ENCODE measurements around the gene IFT80. TPM values are rescaled to one million over a fixed set of nuclear protein-coding genes. Genes with fewer than 3 reads are reported as not detected.

Gene IFT80
- polyA plus RNA-seq, 1 donor (not counting 4 experiments of a cell fraction or from before 2014, with no cell fraction given), result 23.6 TPM

DNA sequence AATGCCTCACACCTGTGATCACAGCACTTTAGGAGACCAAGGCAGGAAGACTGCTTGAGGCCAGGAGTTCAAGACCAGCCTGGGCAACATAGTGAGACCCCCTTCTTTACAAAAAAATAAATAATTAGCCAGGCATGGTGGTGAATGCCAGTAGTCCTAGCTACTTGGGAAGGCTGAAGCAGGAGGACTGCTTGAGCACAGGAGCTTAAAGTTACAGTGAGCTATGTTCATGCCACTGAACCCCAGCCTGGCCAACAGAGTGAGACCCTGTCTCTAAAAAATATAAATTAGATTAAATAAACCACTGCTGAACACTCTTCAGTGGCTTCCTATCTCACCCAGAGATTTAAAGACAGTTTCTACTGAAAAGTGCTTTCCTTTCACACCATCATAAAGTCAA, 6.2 kb downstream of the IFT80 start:
- Histone ChIP-seq H3K9me1 (ENCODE audit: control insufficient read depth, extremely low read depth, insufficient read depth, low read length) (no peaks in the 10 kb centered on the region), H3K79me2 (ENCODE audit: control insufficient read depth, insufficient read depth, low read length) (peaks cover 14% of the 10 kb centered on the region), H3K27me3 (ENCODE audit: control insufficient read depth, extremely low read depth, insufficient read depth, low read length) (no peaks in the 10 kb centered on the region), H3K9me3 (ENCODE audit: control insufficient read depth, low read depth, low read length) (no peaks in the 10 kb centered on the region), H3K4me2 (ENCODE audit: control insufficient read depth, extremely low read depth, insufficient read depth, low read depth, low read length) (no peak overlapping the region), H3K27ac (ENCODE audit: control insufficient read depth, insufficient read depth, low read length) (no peak overlapping the region), H3K4me3 (ENCODE audit: control insufficient read depth in 2 of 3, extremely low read depth in 1 of 3, insufficient read depth in 2 of 3, low read depth in 1 of 3, low read length in 3 of 3) (no peak overlapping the region), H3K9ac (ENCODE audit: control insufficient read depth, extremely low read depth, insufficient read depth, low read length) (no peak overlapping the region), H4K20me1 (ENCODE audit: control insufficient read depth, extremely low read depth, insufficient read depth, low read length) (no peaks in the 10 kb centered on the region), H3K36me3 (ENCODE audit: control insufficient read depth in 2 of 2, extremely low read depth in 1 of 2, insufficient read depth in 2 of 2, low read length in 2 of 2) (no peaks in the 10 kb centered on the region), H2AFZ (ENCODE audit: control insufficient read depth, low read length) (no peak overlapping the region), H3K4me1 (ENCODE audit: control insufficient read depth, extremely low read depth, insufficient read depth, low read length) (peaks cover 5% of the 10 kb centered on the region)
- dilution Hi-C loops (cut with MboI; ENCODE audit: extremely low pct_ligation_motif_present, low sequenced_read_pairs), result no loop called here
- FAIRE-seq, result no peak
- DNase-seq (ENCODE audit: low read depth, low spot score), result no peak
- TF ChIP-seq CTCF (optimal IDR thresholded peaks at IDR 0.05 in 1 of 3, IDR thresholded peaks at IDR 0.05 in 1 of 3, conservative IDR thresholded peaks at IDR 0.05 in 1 of 3; ENCODE audit: extremely low read depth in 1 of 3, insufficient read depth in 2 of 3, low read length in 3 of 3), result no peak
- no peak for TF ChIP-seq EZH2 (IDR thresholded peaks at IDR 0.05; ENCODE audit: low read length)

- no peaks in the 10 kb centered on the region for H3K9me3 ChIP-seq (ENCODE audit: control insufficient read depth, low read depth, low read length)
- no peak overlapping the region for H3K4me2 ChIP-seq (ENCODE audit: control insufficient read depth, extremely low read depth, insufficient read depth, low read depth, low read length)
- H3K79me2 ChIP-seq (ENCODE audit: control insufficient read depth, insufficient read depth, low read length), result peaks cover 5% of the 10 kb centered on the region
- no peak overlapping the region for H2AFZ ChIP-seq (ENCODE audit: control insufficient read depth, low read length)
- H3K27me3 ChIP-seq (ENCODE audit: control insufficient read depth, extremely low read depth, insufficient read depth, low read length), result no peaks in the 10 kb centered on the region
- no peak overlapping the region for H3K27ac ChIP-seq (ENCODE audit: control insufficient read depth, insufficient read depth, low read length)
- no peak for TF ChIP-seq CTCF (optimal IDR thresholded peaks at IDR 0.05 in 1 of 3, IDR thresholded peaks at IDR 0.05 in 1 of 3, conservative IDR thresholded peaks at IDR 0.05 in 1 of 3; ENCODE audit: extremely low read depth in 1 of 3, insufficient read depth in 2 of 3, low read length in 3 of 3)
- TF ChIP-seq EZH2 (IDR thresholded peaks at IDR 0.05; ENCODE audit: low read length), result no peak
- H4K20me1 ChIP-seq (ENCODE audit: control insufficient read depth, extremely low read depth, insufficient read depth, low read length), result no peaks in the 10 kb centered on the region
- H3K9me1 ChIP-seq (ENCODE audit: control insufficient read depth, extremely low read depth, insufficient read depth, low read length), result no peaks in the 10 kb centered on the region
- dilution Hi-C loops (cut with MboI; ENCODE audit: extremely low pct_ligation_motif_present, low sequenced_read_pairs), result no loop called here
- no peak overlapping the region for H3K4me3 ChIP-seq (ENCODE audit: control insufficient read depth in 2 of 3, extremely low read depth in 1 of 3, insufficient read depth in 2 of 3, low read depth in 1 of 3, low read length in 3 of 3)
- H3K4me1 ChIP-seq (ENCODE audit: control insufficient read depth, extremely low read depth, insufficient read depth, low read length), result peaks cover 5% of the 10 kb centered on the region
- no peaks in the 10 kb centered on the region for H3K36me3 ChIP-seq (ENCODE audit: control insufficient read depth in 2 of 2, extremely low read depth in 1 of 2, insufficient read depth in 2 of 2, low read length in 2 of 2)
- H3K9ac ChIP-seq (ENCODE audit: control insufficient read depth, extremely low read depth, insufficient read depth, low read length), result no peak overlapping the region
- FAIRE-seq (no peak), DNase-seq (ENCODE audit: low read depth, low spot score) (no peak)
Observed at GRCh38 chr3:160390565-160391138, 8.4 kb downstream of the IFT80 start.

Measured in keratinocyte (primary cell).